PC-9 (cell line): Measurements from ENCODE around the gene OCEL1.

ENCODE experiments used
- CTCF ChIP-seq: fragments of 200-600 bp; sonication (generic); conservative IDR thresholded peaks from 2 replicates; pipeline ENCODE4 v1.6.1; 2017; ENCODE audit warnings: mixed run types, antibody characterized with exemption, mild to moderate bottlenecking, moderate library complexity
- EZH2 ChIP-seq: fragments of 200-600 bp; sonication (generic); IDR thresholded peaks from 2 replicates; pipeline ENCODE4 v1.8.0; 2017; ENCODE audit warnings: antibody characterized with exemption, low read depth

- TF ChIP-seq CTCF, result no peak
- TF ChIP-seq EZH2, result no peak
Measured at GRCh38 chr19:17254636-17255035, 28.6 kb downstream of the OCEL1 start.
